Caco-2 (cell line): Measurements from ENCODE around the gene NR2C1. TPM values are rescaled to one million over a fixed set of nuclear protein-coding genes. Genes with fewer than 3 reads are reported as not detected.

ENCODE experiments used
- BruUV-seq: library from RNA; stranded (reverse); fragments of 400-500 nt; replicated peaks from 2 replicates; lab custom pipeline; 2021; lab: Mats Ljungman, UMichigan
- CTCF ChIA-PET: fragments of 300-600 bp; sonication (Branson Sonifier 250); formaldehyde crosslinking; loops from one replicate; lab custom pipeline; 2022; ENCODE audit warnings: antibody characterized with exemption; lab: Charles Lee
- POLR2A ChIA-PET: fragments of 300-600 bp; sonication (Branson Sonifier 250); formaldehyde crosslinking; loops from one replicate; lab custom pipeline; 2022; ENCODE audit warnings: antibody characterized with exemption; lab: Charles Lee
- DNase-seq, 2 experiments: peaks; one replicate each; pipeline versions ENCODE4 v3.0.0 to v3.0.0-alpha.2; 2020 to 2022
- H3K27me3 ChIP-seq: replicated peaks from 2 replicates; pipeline ENCODE4 v1.6.0; 2011; ENCODE audit warnings: low read length; ENCODE audit not compliant: control insufficient read depth, insufficient read depth
- H3K36me3 ChIP-seq: 2 replicates; pipeline ENCODE4 v1.5.1; 2011; ENCODE audit warnings: low read length; ENCODE audit not compliant: control insufficient read depth, insufficient read depth
- H3K4me1 ChIP-seq: fragments of 250-450 bp; sonication (Bioruptor Pico); 2 replicates; pipeline ENCODE4 v1.5.1; 2020; ENCODE audit warnings: mild to moderate bottlenecking
- H3K4me3 ChIP-seq: 2 replicates; pipeline ENCODE4 v1.5.1; 2011; ENCODE audit warnings: low read depth, mild to moderate bottlenecking, control low read depth, low read length
- H3K9me3 ChIP-seq: fragments of 250-450 bp; sonication (Bioruptor Pico); 2 replicates; pipeline ENCODE4 v1.5.1; 2020; ENCODE audit warnings: mild to moderate bottlenecking, moderate library complexity
- H3K27ac Mint-ChIP-seq: one replicate; pipeline ENCODE4 v1.8.0; 2022; ENCODE audit warnings: mixed read lengths; ENCODE audit not compliant: unreplicated experiment
- H3K27me3 Mint-ChIP-seq: one replicate; pipeline ENCODE4 v1.8.0; 2022; ENCODE audit warnings: mixed read lengths; ENCODE audit not compliant: insufficient read depth, unreplicated experiment
- H3K36me3 Mint-ChIP-seq: one replicate; pipeline ENCODE4 v1.8.0; 2022; ENCODE audit warnings: mild to moderate bottlenecking, mixed read lengths; ENCODE audit not compliant: insufficient read depth, unreplicated experiment
- H3K4me1 Mint-ChIP-seq: one replicate; pipeline ENCODE4 v1.8.0; 2022; ENCODE audit warnings: low read depth, mixed read lengths; ENCODE audit not compliant: unreplicated experiment
- H3K4me3 Mint-ChIP-seq: one replicate; pipeline ENCODE4 v1.8.0; 2022; ENCODE audit warnings: mild to moderate bottlenecking, moderate library complexity, mixed read lengths; ENCODE audit not compliant: unreplicated experiment
- H3K9me3 Mint-ChIP-seq: one replicate; pipeline ENCODE4 v1.8.0; 2022; ENCODE audit warnings: mixed read lengths; ENCODE audit not compliant: unreplicated experiment
- CTCF ChIP-seq, 2 experiments: fragments of 200-600 bp in 1 of 2; IDR thresholded peaks; 1 replicate in 1 of 2; 2 replicates in 1 of 2; pipeline versions ENCODE4 v1.5.1 to v1.8.0; 2011 to 2022; ENCODE audit warnings: antibody characterized with exemption in 1 of 2, control low read depth in 1 of 2, inconsistent platforms in 1 of 2, low read depth in 1 of 2, low read length in 1 of 2, mild to moderate bottlenecking in 1 of 2, moderate library complexity in 1 of 2; ENCODE audit not compliant: insufficient read depth in 1 of 2, severe bottlenecking in 1 of 2, unreplicated experiment in 1 of 2
- intact Hi-C: fragments of 100-400 bp; cut with micrococcal nuclease; formaldehyde crosslinking; loops from one replicate; pipeline ENCODE4 v1.10.0; 2022; ENCODE audit not compliant: unreplicated experiment
- total RNA-seq: library from RNA; stranded (reverse); gene quantifications from 2 replicates; pipeline ENCODE4 v1.2.3, GENCODE V29; 2022

NR2C1 gene
- total RNA-seq, 1 experiment from 2014 or later, result 51.1 TPM

GRCh38 chr12:95051241-95051640 is 22.2 kb downstream of the NR2C1 start:
- DNase-seq, result no peak
- Mint-ChIP-seq H3K27me3 (no peaks in the 10 kb centered on the region), H3K4me3 (no peak overlapping the region), H3K27ac (no peak overlapping the region), H3K36me3 (peaks cover 32% of the 10 kb centered on the region), H3K9me3 (no peaks in the 10 kb centered on the region), H3K4me1 (no peaks in the 10 kb centered on the region)
- TF ChIP-seq CTCF (IDR thresholded peaks at IDR 0.05; ENCODE audit: insufficient read depth in 1 of 2, low read depth in 1 of 2, low read length in 1 of 2, severe bottlenecking in 1 of 2, unreplicated experiment in 1 of 2), result no peak
- H3K9me3 ChIP-seq, result no peaks in the 10 kb centered on the region
- no TSS peak for BruUV-seq
- H3K4me3 ChIP-seq, result no peak overlapping the region
- H3K36me3 ChIP-seq, result no peaks in the 10 kb centered on the region
- H3K27me3 ChIP-seq, result no peaks in the 10 kb centered on the region
- no peaks in the 10 kb centered on the region for H3K4me1 ChIP-seq
- ChIA-PET CTCF (no interaction called here), POLR2A (no interaction called here)
- intact Hi-C loops, result no loop called here

- no peak for DNase-seq
- ChIA-PET POLR2A (no interaction called here), CTCF (no interaction called here)
- no TSS peak for BruUV-seq
- no peaks in the 10 kb centered on the region for H3K9me3 Mint-ChIP-seq
- Histone ChIP-seq H3K4me1 (no peaks in the 10 kb centered on the region), H3K36me3 (no peaks in the 10 kb centered on the region), H3K9me3 (no peaks in the 10 kb centered on the region), H3K4me3 (no peak overlapping the region), H3K27me3 (no peaks in the 10 kb centered on the region)
- no peak overlapping the region for H3K4me3 Mint-ChIP-seq
- H3K27me3 Mint-ChIP-seq, result no peaks in the 10 kb centered on the region
- no peak for TF ChIP-seq CTCF (IDR thresholded peaks at IDR 0.05; ENCODE audit: insufficient read depth in 1 of 2, low read depth in 1 of 2, low read length in 1 of 2, severe bottlenecking in 1 of 2, unreplicated experiment in 1 of 2)
- no peak overlapping the region for H3K27ac Mint-ChIP-seq
- peaks cover 42% of the 10 kb centered on the region for H3K36me3 Mint-ChIP-seq
- H3K4me1 Mint-ChIP-seq, result no peaks in the 10 kb centered on the region
- intact Hi-C loops, result no loop called here
Observed at GRCh38 chr12:95037906-95038305, 35.5 kb downstream of the NR2C1 start.

GRCh38 chr12:95034750-95035149 is 38.7 kb downstream of the NR2C1 start:
- POLR2A ChIA-PET, result no interaction called here

More at GRCh38 chr12:95034750-95035149, 38.7 kb downstream of the NR2C1 start:
- no peak for TF ChIP-seq CTCF (IDR thresholded peaks at IDR 0.05; ENCODE audit: insufficient read depth in 1 of 2, low read depth in 1 of 2, low read length in 1 of 2, severe bottlenecking in 1 of 2, unreplicated experiment in 1 of 2)
- Mint-ChIP-seq H3K27me3 (no peaks in the 10 kb centered on the region), H3K4me3 (no peak overlapping the region), H3K9me3 (no peaks in the 10 kb centered on the region), H3K4me1 (no peaks in the 10 kb centered on the region), H3K36me3 (peaks cover 33% of the 10 kb centered on the region), H3K27ac (no peak overlapping the region)
- Histone ChIP-seq H3K36me3 (no peaks in the 10 kb centered on the region), H3K27me3 (no peaks in the 10 kb centered on the region), H3K9me3 (no peaks in the 10 kb centered on the region), H3K4me3 (no peak overlapping the region), H3K4me1 (no peaks in the 10 kb centered on the region)
- intact Hi-C loops, result no loop called here
- CTCF ChIA-PET, result no interaction called here
- no peak for DNase-seq
- no TSS peak for BruUV-seq
